Endothelial cell (in vitro differentiated cells): ENCODE results near the gene DSC2. TPM values are rescaled to one million over a fixed set of nuclear protein-coding genes. Genes with fewer than 3 reads are reported as not detected.

ENCODE experiments used
- DNase-seq: peaks from one replicate; pipeline ENCODE4 v3.0.0; 2021; ENCODE audit warnings: low spot score
- H3K27ac Mint-ChIP-seq: one replicate; pipeline ENCODE4 v1.8.0; 2021; ENCODE audit warnings: mixed read lengths, inconsistent platforms; ENCODE audit not compliant: unreplicated experiment
- H3K27me3 Mint-ChIP-seq: one replicate; pipeline ENCODE4 v1.8.0; 2021; ENCODE audit warnings: mild to moderate bottlenecking, moderate library complexity, mixed read lengths, inconsistent platforms; ENCODE audit not compliant: unreplicated experiment
- H3K36me3 Mint-ChIP-seq: one replicate; pipeline ENCODE4 v1.8.0; 2021; ENCODE audit warnings: mild to moderate bottlenecking, low read depth, mixed read lengths, inconsistent platforms; ENCODE audit not compliant: unreplicated experiment
- H3K4me1 Mint-ChIP-seq: one replicate; pipeline ENCODE4 v1.8.0; 2021; ENCODE audit warnings: mild to moderate bottlenecking, mixed read lengths, inconsistent platforms; ENCODE audit not compliant: unreplicated experiment
- H3K4me3 Mint-ChIP-seq: one replicate; pipeline ENCODE4 v1.8.0; 2021; ENCODE audit warnings: mild to moderate bottlenecking, mixed read lengths, inconsistent platforms; ENCODE audit not compliant: unreplicated experiment
- H3K9me3 Mint-ChIP-seq: one replicate; pipeline ENCODE4 v1.8.0; 2021; ENCODE audit warnings: mixed read lengths, inconsistent platforms; ENCODE audit not compliant: unreplicated experiment
- CTCF ChIP-seq: fragments of 200-600 bp; sonication (generic); IDR thresholded peaks from one replicate; pipeline ENCODE4 v1.5.0; 2021; ENCODE audit warnings: antibody characterized with exemption; ENCODE audit not compliant: unreplicated experiment
- total RNA-seq: library from RNA; stranded (reverse); fragmentation: NEBNext Ultra II Directional; extraction: Animal tissue kit (Norgen Biotek cat#: 25700); gene quantifications from one replicate; pipeline ENCODE4 v1.2.1, GENCODE V29; 2021; ENCODE audit not compliant: unreplicated experiment

Gene DSC2
- total RNA-seq, 1 donor from 2014 or later, result 65.4 TPM

GRCh38 chr18:31099450-31100230 lies 2.6 kb downstream of the DSC2 start:
- no peak for DNase-seq
- Mint-ChIP-seq H3K27me3 (no peaks in the 10 kb centered on the region), H3K4me1 (peaks cover 26% of the 10 kb centered on the region), H3K4me3 (peak overlapping the region; percentile 95), H3K9me3 (no peaks in the 10 kb centered on the region), H3K27ac (no peak overlapping the region), H3K36me3 (peaks cover 4% of the 10 kb centered on the region)
- TF ChIP-seq CTCF, result no peak

- Mint-ChIP-seq H3K9me3 (no peaks in the 10 kb centered on the region), H3K36me3 (peaks cover 4% of the 10 kb centered on the region), H3K4me3 (peak overlapping the region; percentile 95), H3K27ac (no peak overlapping the region), H3K27me3 (no peaks in the 10 kb centered on the region), H3K4me1 (peaks cover 22% of the 10 kb centered on the region)
- TF ChIP-seq CTCF, result no peak
- DNase-seq, result no peak
Observed at GRCh38 chr18:31098878-31099277, 3.3 kb downstream of the DSC2 start.

- Mint-ChIP-seq H3K27me3 (no peaks in the 10 kb centered on the region), H3K9me3 (no peaks in the 10 kb centered on the region), H3K4me1 (peaks cover 19% of the 10 kb centered on the region), H3K27ac (no peak overlapping the region), H3K4me3 (no peak overlapping the region), H3K36me3 (peaks cover 7% of the 10 kb centered on the region)
- no peak for TF ChIP-seq CTCF
- no peak for DNase-seq
Observed at GRCh38 chr18:31097666-31098065, 4.6 kb downstream of the DSC2 start.

- Mint-ChIP-seq H3K36me3 (peaks cover 23% of the 10 kb centered on the region), H3K9me3 (no peaks in the 10 kb centered on the region), H3K27ac (no peak overlapping the region), H3K4me1 (peaks cover 3% of the 10 kb centered on the region), H3K4me3 (no peak overlapping the region), H3K27me3 (no peaks in the 10 kb centered on the region)
- DNase-seq, result no peak
- no peak for TF ChIP-seq CTCF
Observed at GRCh38 chr18:31093880-31094279, 8.3 kb downstream of the DSC2 start.

- Mint-ChIP-seq H3K36me3 (peaks cover 23% of the 10 kb centered on the region), H3K4me1 (no peaks in the 10 kb centered on the region), H3K9me3 (no peaks in the 10 kb centered on the region), H3K27me3 (no peaks in the 10 kb centered on the region), H3K27ac (no peak overlapping the region), H3K4me3 (no peak overlapping the region)
- no peak for DNase-seq
- no peak for TF ChIP-seq CTCF
Observed at GRCh38 chr18:31093294-31093693, 8.9 kb downstream of the DSC2 start.
